ENCODE data around the gene EMILIN2. TPM values are rescaled to one million over a fixed set of nuclear protein-coding genes. Genes with fewer than 3 reads are reported as not detected.

EMILIN2 gene
- total RNA-seq, 3 donors from 2014 or later (not counting 1 experiment from before 2014, with no cell fraction given), result 8.4 to 25.6 (median 9.8) TPM

DNA sequence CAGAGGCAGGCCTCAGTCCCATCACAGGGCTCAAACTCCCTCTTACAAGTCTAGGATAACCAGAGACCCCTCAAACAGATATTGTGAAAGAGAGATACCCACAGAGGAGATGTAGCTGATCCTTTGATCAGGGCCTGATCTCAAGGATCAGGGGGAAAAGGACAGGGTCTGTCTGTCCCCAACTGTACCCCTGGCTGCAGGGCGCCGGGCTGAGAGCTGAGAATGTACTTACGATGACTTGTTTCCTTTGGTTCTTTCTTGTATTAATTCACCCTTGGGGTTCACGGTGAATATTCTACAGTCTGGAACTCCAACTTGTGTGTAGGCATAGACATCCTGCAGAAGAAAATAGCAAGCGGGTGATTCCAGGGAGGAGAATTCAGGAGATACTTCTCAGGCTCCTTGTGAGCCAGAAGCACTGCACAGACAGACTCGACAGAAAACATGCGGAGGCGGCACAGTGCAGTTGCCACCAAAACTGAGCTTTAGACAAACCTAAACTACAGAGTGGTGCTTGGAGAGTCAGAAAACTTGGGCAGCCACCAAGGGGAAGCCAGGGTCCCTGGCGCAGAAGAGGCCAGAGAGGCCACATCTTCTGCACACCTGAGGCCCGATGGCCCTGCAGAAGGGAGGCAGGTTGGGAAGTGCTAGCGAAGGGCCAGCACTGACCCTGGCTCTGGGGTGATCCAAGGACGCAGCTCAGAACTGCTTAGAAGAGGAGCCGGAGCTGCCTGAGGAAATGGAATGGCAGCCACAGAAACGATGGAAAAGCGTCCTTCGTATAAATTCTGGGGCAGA, 73.9 kb downstream of the EMILIN2 start:
- TF ChIP-seq, protein P1, sequence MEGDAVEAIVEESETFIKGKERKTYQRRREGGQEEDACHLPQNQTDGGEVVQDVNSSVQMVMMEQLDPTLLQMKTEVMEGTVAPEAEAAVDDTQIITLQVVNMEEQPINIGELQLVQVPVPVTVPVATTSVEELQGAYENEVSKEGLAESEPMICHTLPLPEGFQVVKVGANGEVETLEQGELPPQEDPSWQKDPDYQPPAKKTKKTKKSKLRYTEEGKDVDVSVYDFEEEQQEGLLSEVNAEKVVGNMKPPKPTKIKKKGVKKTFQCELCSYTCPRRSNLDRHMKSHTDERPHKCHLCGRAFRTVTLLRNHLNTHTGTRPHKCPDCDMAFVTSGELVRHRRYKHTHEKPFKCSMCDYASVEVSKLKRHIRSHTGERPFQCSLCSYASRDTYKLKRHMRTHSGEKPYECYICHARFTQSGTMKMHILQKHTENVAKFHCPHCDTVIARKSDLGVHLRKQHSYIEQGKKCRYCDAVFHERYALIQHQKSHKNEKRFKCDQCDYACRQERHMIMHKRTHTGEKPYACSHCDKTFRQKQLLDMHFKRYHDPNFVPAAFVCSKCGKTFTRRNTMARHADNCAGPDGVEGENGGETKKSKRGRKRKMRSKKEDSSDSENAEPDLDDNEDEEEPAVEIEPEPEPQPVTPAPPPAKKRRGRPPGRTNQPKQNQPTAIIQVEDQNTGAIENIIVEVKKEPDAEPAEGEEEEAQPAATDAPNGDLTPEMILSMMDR (IDR thresholded peaks at IDR 0.05), result no peak
- H3K4me1 ChIP-seq (ENCODE audit: control insufficient read depth, insufficient read depth, low read length), result no peaks in the 10 kb centered on the region
- peak overlapping the region; percentile 37 to 63 for H3K27ac Mint-ChIP-seq
- H3K9me3 ChIP-seq (ENCODE audit: control insufficient read depth, insufficient read depth, low read length), result no peaks in the 10 kb centered on the region
- H3K36me3 ChIP-seq (ENCODE audit: control insufficient read depth, insufficient read depth, low read length), result peaks cover 89% of the 10 kb centered on the region
- intact Hi-C loops (cut with micrococcal nuclease), result no loop called here
- no peaks in the 10 kb centered on the region for H3K27me3 Mint-ChIP-seq (ENCODE audit: low read depth in 2 of 2)
- peaks cover 14 to 17% of the 10 kb centered on the region in 2 donors for H3K4me1 Mint-ChIP-seq
- peaks cover 42% of the 10 kb centered on the region for H3K36me3 Mint-ChIP-seq
- H3K4me3 Mint-ChIP-seq, result no peak overlapping the region
- DNase-seq (no peak), ATAC-seq (no peak)
- no peaks in the 10 kb centered on the region for H3K27me3 ChIP-seq (ENCODE audit: control insufficient read depth, insufficient read depth, low read length)
- WGBS (ENCODE audit: insufficient coverage), result 96% methylated on average over 16 of the region's 16 CpGs
- H3K4me3 ChIP-seq (ENCODE audit: low read length), result no peak overlapping the region
- no peaks in the 10 kb centered on the region for H3K9me3 Mint-ChIP-seq
- no peak overlapping the region for H3K27ac ChIP-seq (ENCODE audit: low read length)

DNA sequence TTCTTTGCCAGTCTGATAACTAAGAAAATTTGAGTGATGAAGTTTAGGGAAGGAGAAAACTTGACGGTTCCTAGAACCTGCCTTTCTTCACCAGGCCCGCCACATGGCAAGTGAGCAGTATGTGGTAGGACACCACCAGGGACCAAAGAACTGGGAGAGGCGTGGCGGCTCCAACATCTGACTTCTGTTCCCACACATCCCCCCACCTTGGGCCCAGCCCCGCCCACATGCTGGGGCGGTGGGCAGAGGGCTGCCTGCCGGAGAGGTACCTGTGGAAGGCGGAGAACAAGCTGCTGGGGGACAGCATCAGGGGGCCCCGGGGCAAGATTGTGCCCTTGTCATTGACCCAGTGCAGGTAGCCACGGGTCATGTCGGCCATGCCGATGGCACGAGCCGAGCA, 75.0 kb downstream of the EMILIN2 start:
- Histone ChIP-seq H3K27ac (ENCODE audit: low read length) (no peak overlapping the region), H3K27me3 (ENCODE audit: control insufficient read depth, insufficient read depth, low read length) (no peaks in the 10 kb centered on the region), H3K36me3 (ENCODE audit: control insufficient read depth, insufficient read depth, low read length) (peaks cover 86% of the 10 kb centered on the region), H3K4me3 (ENCODE audit: low read length) (no peak overlapping the region), H3K9me3 (ENCODE audit: control insufficient read depth, insufficient read depth, low read length) (no peaks in the 10 kb centered on the region), H3K4me1 (ENCODE audit: control insufficient read depth, insufficient read depth, low read length) (no peaks in the 10 kb centered on the region)
- TF ChIP-seq, protein P1 (IDR thresholded peaks at IDR 0.05), result no peak
- Mint-ChIP-seq H3K27ac (peak overlapping the region in 1 of 2 donors; percentile 63), H3K4me3 (no peak overlapping the region), H3K4me1 (peaks cover 8 to 12% of the 10 kb centered on the region in 2 donors), H3K27me3 (ENCODE audit: low read depth in 2 of 2) (no peaks in the 10 kb centered on the region), H3K36me3 (peaks cover 36% of the 10 kb centered on the region), H3K9me3 (no peaks in the 10 kb centered on the region)
- ATAC-seq (no peak), DNase-seq (no peak)
- WGBS (ENCODE audit: insufficient coverage), result 98% methylated on average over 14 of the region's 14 CpGs
- intact Hi-C loops (cut with micrococcal nuclease), result no loop called here

DNA sequence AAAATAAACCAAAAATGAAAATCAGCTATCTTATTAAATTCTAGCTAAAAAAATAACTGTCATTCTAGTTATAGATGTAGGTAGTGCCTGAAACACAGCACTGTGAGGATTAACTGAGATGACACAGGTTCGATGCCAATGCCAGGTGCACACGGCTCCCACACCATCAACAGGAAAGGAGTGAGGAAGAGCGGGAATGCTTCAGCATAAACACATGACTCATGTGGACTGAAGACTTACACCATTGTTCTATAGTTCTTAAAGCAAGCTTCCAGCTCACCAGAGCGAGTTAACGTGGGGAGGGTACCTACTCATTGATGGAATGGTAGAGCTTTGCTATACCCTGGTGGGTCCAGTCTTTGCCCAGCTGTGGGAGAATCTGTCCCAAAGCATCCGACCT, 76.7 kb downstream of the EMILIN2 start:
- Histone ChIP-seq H3K9me3 (ENCODE audit: control insufficient read depth, insufficient read depth, low read length) (no peaks in the 10 kb centered on the region), H3K4me1 (ENCODE audit: control insufficient read depth, insufficient read depth, low read length) (no peaks in the 10 kb centered on the region), H3K4me3 (ENCODE audit: low read length) (no peak overlapping the region), H3K27ac (ENCODE audit: low read length) (no peak overlapping the region), H3K27me3 (ENCODE audit: control insufficient read depth, insufficient read depth, low read length) (no peaks in the 10 kb centered on the region), H3K36me3 (ENCODE audit: control insufficient read depth, insufficient read depth, low read length) (peaks cover 91% of the 10 kb centered on the region)
- H3K27me3 Mint-ChIP-seq (ENCODE audit: low read depth in 2 of 2), result no peaks in the 10 kb centered on the region
- H3K4me3 Mint-ChIP-seq, result no peak overlapping the region
- H3K4me1 Mint-ChIP-seq, result no peaks in the 10 kb centered on the region
- H3K27ac Mint-ChIP-seq, result no peak overlapping the region
- TF ChIP-seq, protein P1 (IDR thresholded peaks at IDR 0.05), result no peak
- DNase-seq (no peak), ATAC-seq (no peak)
- H3K9me3 Mint-ChIP-seq, result no peaks in the 10 kb centered on the region
- WGBS (ENCODE audit: insufficient coverage), result 98% methylated on average over 6 of the region's 6 CpGs
- peaks cover 30% of the 10 kb centered on the region for H3K36me3 Mint-ChIP-seq
- intact Hi-C loops (cut with micrococcal nuclease), result no loop called here
